Calu3 (cell line): ENCODE measurements around the gene BCKDHB. TPM values are rescaled to one million over a fixed set of nuclear protein-coding genes. Genes with fewer than 3 reads are reported as not detected.
A peak's percentile ranks its signal among the peaks of the same experiment; 100 is the strongest.

ENCODE experiments used
- BruUV-seq: library from RNA; stranded (reverse); fragments of 400-500 nt; replicated peaks from 2 replicates; lab custom pipeline; 2021; lab: Mats Ljungman, UMichigan
- CTCF ChIA-PET: fragments of 300-600 bp; sonication (Branson Sonifier 250); formaldehyde crosslinking; loops from one replicate; lab custom pipeline; 2022; ENCODE audit warnings: antibody characterized with exemption; lab: Charles Lee
- DNase-seq: peaks from one replicate; pipeline ENCODE4 v3.0.0; 2022
- H3K27ac Mint-ChIP-seq: one replicate; pipeline ENCODE4 v1.8.0; 2022; ENCODE audit warnings: mixed read lengths; ENCODE audit not compliant: unreplicated experiment
- H3K27me3 Mint-ChIP-seq: one replicate; pipeline ENCODE4 v1.8.0; 2022; ENCODE audit warnings: mixed read lengths; ENCODE audit not compliant: unreplicated experiment
- H3K36me3 Mint-ChIP-seq: one replicate; pipeline ENCODE4 v1.8.0; 2022; ENCODE audit warnings: mild to moderate bottlenecking, moderate library complexity, mixed read lengths; ENCODE audit not compliant: insufficient read depth, unreplicated experiment
- H3K4me1 Mint-ChIP-seq: one replicate; pipeline ENCODE4 v1.8.0; 2022; ENCODE audit warnings: mild to moderate bottlenecking, low read depth, mixed read lengths; ENCODE audit not compliant: unreplicated experiment
- H3K4me3 Mint-ChIP-seq: one replicate; pipeline ENCODE4 v1.8.0; 2022; ENCODE audit warnings: mild to moderate bottlenecking, low read depth, moderate library complexity, mixed read lengths; ENCODE audit not compliant: unreplicated experiment
- H3K9me3 Mint-ChIP-seq: one replicate; pipeline ENCODE4 v1.8.0; 2022; ENCODE audit warnings: low read depth, mixed read lengths; ENCODE audit not compliant: unreplicated experiment
- CTCF ChIP-seq: fragments of 200-600 bp; IDR thresholded peaks from one replicate; pipeline ENCODE4 v1.8.0; 2022; ENCODE audit warnings: antibody characterized with exemption; ENCODE audit not compliant: unreplicated experiment
- intact Hi-C: fragments of 100-400 bp; cut with micrococcal nuclease; formaldehyde crosslinking; loops from one replicate; pipeline ENCODE4 v1.10.0; 2022; ENCODE audit not compliant: unreplicated experiment
- total RNA-seq: library from RNA; stranded (reverse); gene quantifications from 2 replicates; pipeline ENCODE4 v1.2.3, GENCODE V29; 2022

Gene BCKDHB
- total RNA-seq, 1 experiment from 2014 or later: 24.9 TPM

GRCh38 chr6:80338201-80338836 is 231.8 kb downstream of the BCKDHB start:
- Mint-ChIP-seq H3K27ac (no peak overlapping the region), H3K4me1 (no peaks in the 10 kb centered on the region), H3K9me3 (no peaks in the 10 kb centered on the region), H3K4me3 (no peak overlapping the region), H3K27me3 (no peaks in the 10 kb centered on the region), H3K36me3 (no peaks in the 10 kb centered on the region)
- intact Hi-C loops: loop anchor here (5.0 kb wide), 1 partner anchor 139 kb away; no protein-coding TSS in a partner anchor
- no TSS peak for BruUV-seq
- TF ChIP-seq CTCF: peak; percentile 88
- DNase-seq: peak; percentile 80
- CTCF ChIA-PET: interaction anchor here (0.7 kb wide), 1 partner anchor 119 kb away, joined by 3 read pairs; no protein-coding TSS in a partner anchor

DNA sequence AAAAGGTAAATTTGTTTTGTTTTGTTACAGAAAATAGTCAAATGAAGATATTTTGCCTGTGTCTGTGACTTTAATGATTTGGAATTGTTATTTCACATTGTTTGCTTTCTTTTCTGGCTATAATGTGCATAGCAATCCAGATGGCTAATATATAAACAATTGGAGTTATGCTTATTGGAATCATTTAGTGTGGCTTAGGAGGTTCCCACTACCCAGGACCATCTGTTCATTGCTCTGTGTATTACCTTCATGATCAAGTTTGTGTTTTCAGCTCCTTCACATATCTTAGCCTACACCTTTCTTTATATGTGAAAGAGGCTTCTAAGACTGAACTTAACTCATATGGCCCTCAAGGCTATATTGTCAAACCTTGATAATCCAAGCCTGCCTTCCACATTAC is 232.9 kb downstream of the BCKDHB start:
- H3K9me3 Mint-ChIP-seq: no peaks in the 10 kb centered on the region
- no peak for TF ChIP-seq CTCF
- H3K4me3 Mint-ChIP-seq: no peak overlapping the region
- H3K36me3 Mint-ChIP-seq: no peaks in the 10 kb centered on the region
- intact Hi-C loops: loop anchor here (5.0 kb wide), 1 partner anchor 138 kb away; no protein-coding TSS in a partner anchor
- CTCF ChIA-PET: no interaction called here
- no peaks in the 10 kb centered on the region for H3K27me3 Mint-ChIP-seq
- no peaks in the 10 kb centered on the region for H3K4me1 Mint-ChIP-seq
- no peak overlapping the region for H3K27ac Mint-ChIP-seq
- DNase-seq: no peak
- no TSS peak for BruUV-seq

- Mint-ChIP-seq H3K36me3 (no peaks in the 10 kb centered on the region), H3K27me3 (no peaks in the 10 kb centered on the region), H3K9me3 (no peaks in the 10 kb centered on the region), H3K4me3 (no peak overlapping the region), H3K27ac (no peak overlapping the region), H3K4me1 (no peaks in the 10 kb centered on the region)
- no TSS peak for BruUV-seq
- intact Hi-C loops: no loop called here
- DNase-seq: no peak
- CTCF ChIA-PET: no interaction called here
- TF ChIP-seq CTCF: no peak
Observed at GRCh38 chr6:80340280-80340679, 233.8 kb downstream of the BCKDHB start.

DNA sequence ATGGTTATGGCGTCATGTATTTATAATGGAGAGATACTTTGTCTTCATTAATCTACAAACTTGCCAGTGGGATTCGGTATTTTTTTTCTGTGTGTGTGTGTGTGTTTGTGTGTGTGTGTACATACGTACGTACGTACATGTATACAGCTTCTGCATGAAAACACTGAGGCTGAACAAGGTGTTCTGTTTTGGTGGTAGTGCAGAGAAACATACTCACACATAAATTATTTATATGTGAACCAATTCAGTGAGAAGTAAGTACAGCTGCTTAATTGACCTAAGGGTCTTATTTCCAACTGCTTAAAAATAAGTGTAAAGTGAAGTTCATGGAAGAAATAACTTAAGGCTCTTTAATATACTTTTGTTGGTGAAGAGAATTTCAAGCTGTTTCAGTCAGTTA is 234.2 kb downstream of the BCKDHB start:
- H3K9me3 Mint-ChIP-seq: no peaks in the 10 kb centered on the region
- H3K4me1 Mint-ChIP-seq: no peaks in the 10 kb centered on the region
- no peaks in the 10 kb centered on the region for H3K36me3 Mint-ChIP-seq
- TF ChIP-seq CTCF: no peak
- no peak overlapping the region for H3K27ac Mint-ChIP-seq
- intact Hi-C loops: no loop called here
- CTCF ChIA-PET: no interaction called here
- no peak overlapping the region for H3K4me3 Mint-ChIP-seq
- no peaks in the 10 kb centered on the region for H3K27me3 Mint-ChIP-seq
- DNase-seq: no peak
- no TSS peak for BruUV-seq
